ENCODE data around the gene GNAS-AS1.

Gene GNAS-AS1

GRCh38 chr20:58787211-58788005 is 63.3 kb downstream of the GNAS-AS1 start:
- DNase-seq (ENCODE audit: low read depth): no peak
- no peak overlapping the region for H3K4me3 ChIP-seq (ENCODE audit: control insufficient read depth, low read depth, low read length)
- TF ChIP-seq CTCF (IDR thresholded peaks at IDR 0.05; ENCODE audit: control insufficient read depth, insufficient read depth, low read depth, low read length, missing control alignments): no peak

- no peak for DNase-seq (ENCODE audit: low read depth)
- TF ChIP-seq CTCF (IDR thresholded peaks at IDR 0.05; ENCODE audit: control insufficient read depth, insufficient read depth, low read depth, low read length, missing control alignments): no peak
- no peak overlapping the region for H3K4me3 ChIP-seq (ENCODE audit: control insufficient read depth, low read depth, low read length)
These were observed 66.2 kb downstream of the GNAS-AS1 start for GRCh38 chr20:58784321-58785074.

DNA sequence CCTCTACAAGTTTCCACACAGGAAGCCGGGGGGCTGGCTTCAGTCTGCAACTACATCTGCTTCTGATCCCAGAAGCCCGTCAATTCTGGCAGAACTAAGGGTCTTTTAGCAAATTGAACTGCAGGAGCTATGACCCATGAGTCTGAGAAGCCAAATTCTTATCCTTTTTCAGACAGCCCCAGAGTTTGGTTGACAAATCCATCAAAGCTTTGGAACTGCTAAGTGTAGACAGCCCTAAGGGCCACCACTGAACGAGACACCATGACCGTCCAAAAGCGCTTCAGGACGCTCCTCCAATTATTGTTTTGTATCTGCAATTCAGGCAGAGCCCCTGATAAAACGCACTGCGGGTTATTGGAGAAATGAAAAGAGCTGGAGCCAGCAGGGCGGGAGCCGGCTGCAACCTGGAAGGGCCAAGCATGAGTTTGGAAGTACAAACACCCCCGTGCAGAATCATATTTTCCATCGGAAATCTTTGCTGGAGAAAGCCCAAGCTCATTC is 67.1 kb downstream of the GNAS-AS1 start:
- TF ChIP-seq CTCF (IDR thresholded peaks at IDR 0.05; ENCODE audit: control insufficient read depth, insufficient read depth, low read depth, low read length, missing control alignments): no peak
- H3K4me3 ChIP-seq (ENCODE audit: control insufficient read depth, low read depth, low read length): no peak overlapping the region
- no peak for DNase-seq (ENCODE audit: low read depth)

- DNase-seq (ENCODE audit: low read depth): no peak
- TF ChIP-seq CTCF (IDR thresholded peaks at IDR 0.05; ENCODE audit: control insufficient read depth, insufficient read depth, low read depth, low read length, missing control alignments): no peak
- H3K4me3 ChIP-seq (ENCODE audit: control insufficient read depth, low read depth, low read length): no peak overlapping the region
These were observed 69.6 kb downstream of the GNAS-AS1 start for GRCh38 chr20:58781138-58781537.

GRCh38 chr20:58778760-58779159 is 71.9 kb downstream of the GNAS-AS1 start:
- DNase-seq (ENCODE audit: low read depth): no peak
- no peak overlapping the region for H3K4me3 ChIP-seq (ENCODE audit: control insufficient read depth, low read depth, low read length)
- no peak for TF ChIP-seq CTCF (IDR thresholded peaks at IDR 0.05; ENCODE audit: control insufficient read depth, insufficient read depth, low read depth, low read length, missing control alignments)

GRCh38 chr20:58777657-58778056 is 73.0 kb downstream of the GNAS-AS1 start:
- no peak for TF ChIP-seq CTCF (IDR thresholded peaks at IDR 0.05; ENCODE audit: control insufficient read depth, insufficient read depth, low read depth, low read length, missing control alignments)
- H3K4me3 ChIP-seq (ENCODE audit: control insufficient read depth, low read depth, low read length): no peak overlapping the region
- no peak for DNase-seq (ENCODE audit: low read depth)
